IMR-90 (cell line): ENCODE measurements around the gene DMAC1. TPM values are rescaled to one million over a fixed set of nuclear protein-coding genes. Genes with fewer than 3 reads are reported as not detected.

Source experiments
- ATAC-seq: fragments of 200-7000 bp; cut with Tn5 transposase; 2 replicates; pipeline ENCODE4 v1.9.1; 2020; ENCODE audit warnings: low read depth, mild to moderate bottlenecking, moderate library complexity
- BruUV-seq: library from RNA; stranded (reverse); fragments of 400-500 nt; replicated peaks from 2 replicates; lab custom pipeline; 2021; lab: Mats Ljungman, UMichigan
- CTCF ChIA-PET: fragments of 300-600 bp; formaldehyde crosslinking; extraction: SDS; loops from one replicate; lab custom pipeline; 2021; ENCODE audit warnings: antibody characterized with exemption; lab: Yijun Ruan, JAX
- POLR2A ChIA-PET: fragments of 300-600 bp; sonication (Branson Sonifier 250); formaldehyde crosslinking; loops from one replicate; lab custom pipeline; 2022; ENCODE audit warnings: antibody characterized with exemption; ENCODE audit not compliant: unreplicated experiment; lab: Charles Lee
- DNase-seq: peaks from one replicate; pipeline ENCODE4 v3.0.0; 2013
- H2AFZ ChIP-seq: replicated peaks from 2 replicates; pipeline ENCODE3; 2013; ENCODE audit warnings: low read length, mild to moderate bottlenecking; ENCODE audit not compliant: poor library complexity
- H2AK5ac ChIP-seq: 2 replicates; pipeline ENCODE4 v1.6.1; 2013; ENCODE audit warnings: low read depth, low read length, inconsistent platforms
- H2AK9ac ChIP-seq: replicated peaks from 2 replicates; pipeline ENCODE3; 2013; ENCODE audit warnings: mild to moderate bottlenecking, low read depth, low read length, moderate library complexity; ENCODE audit not compliant: poor library complexity
- H2BK120ac ChIP-seq: 2 replicates; pipeline ENCODE4 v1.6.1; 2013; ENCODE audit warnings: low read depth, low read length, inconsistent platforms
- H2BK15ac ChIP-seq: 3 replicates; pipeline ENCODE4 v1.6.1; 2013; ENCODE audit warnings: low read depth, low read length, inconsistent platforms
- H2BK20ac ChIP-seq: 2 replicates; pipeline ENCODE4 v1.6.1; 2013; ENCODE audit warnings: low read depth, mild to moderate bottlenecking, inconsistent platforms, low read length, moderate library complexity
- H2BK5ac ChIP-seq: 2 replicates; pipeline ENCODE4 v1.6.1; 2013; ENCODE audit warnings: mild to moderate bottlenecking, low read depth, low read length, inconsistent platforms; ENCODE audit not compliant: poor library complexity, severe bottlenecking
- H3K14ac ChIP-seq: replicated peaks from 2 replicates; pipeline ENCODE4 v1.6.1; 2013; ENCODE audit warnings: low read depth, low read length, inconsistent platforms
- H3K18ac ChIP-seq: 2 replicates; pipeline ENCODE4 v1.6.1; 2013; ENCODE audit warnings: low read depth, low read length, control low read depth
- H3K23ac ChIP-seq: 2 replicates; pipeline ENCODE4 v1.6.1; 2013; ENCODE audit warnings: low read depth, low read length, inconsistent platforms
- H3K27ac ChIP-seq: 2 replicates; pipeline ENCODE4 v1.5.1; 2013; ENCODE audit warnings: mild to moderate bottlenecking, control low read depth, low read length; ENCODE audit not compliant: insufficient read depth
- H3K27me3 ChIP-seq: 2 replicates; pipeline ENCODE4 v1.6.1; 2013; ENCODE audit warnings: low read length; ENCODE audit not compliant: control insufficient read depth, insufficient read depth
- H3K36me3 ChIP-seq: 2 replicates; pipeline ENCODE4 v1.6.1; 2013; ENCODE audit warnings: low read length, mixed read lengths; ENCODE audit not compliant: control insufficient read depth, insufficient read depth
- H3K4ac ChIP-seq: 2 replicates; pipeline ENCODE4 v1.6.1; 2013; ENCODE audit warnings: low read depth, low read length, inconsistent platforms
- H3K4me1 ChIP-seq: 2 replicates; pipeline ENCODE4 v1.6.1; 2013; ENCODE audit warnings: low read length, mixed read lengths; ENCODE audit not compliant: control insufficient read depth, insufficient read depth
- H3K4me2 ChIP-seq: 2 replicates; pipeline ENCODE4 v1.6.1; 2013; ENCODE audit warnings: low read depth, mild to moderate bottlenecking, control low read depth, low read length, moderate library complexity
- H3K4me3 ChIP-seq: 2 replicates; pipeline ENCODE4 v1.5.1; 2013; ENCODE audit warnings: low read depth, mild to moderate bottlenecking, control low read depth, low read length, moderate library complexity; ENCODE audit not compliant: insufficient read depth
- H3K56ac ChIP-seq: 2 replicates; pipeline ENCODE4 v1.6.1; 2013; ENCODE audit warnings: low read length, inconsistent platforms; ENCODE audit not compliant: insufficient read depth; ENCODE audit errors: extremely low read depth
- H3K79me1 ChIP-seq, 2 experiments: 2 replicates each; pipeline ENCODE4 v1.6.1; 2013; ENCODE audit warnings: low read length in 2 of 2, inconsistent platforms in 1 of 2, low read depth in 1 of 2
- H3K9ac ChIP-seq: 2 replicates; pipeline ENCODE4 v1.6.1; 2013; ENCODE audit warnings: low read depth, low read length, control low read depth
- H3K9me1 ChIP-seq: 2 replicates; pipeline ENCODE4 v1.6.1; 2013; ENCODE audit warnings: low read length, inconsistent platforms; ENCODE audit not compliant: insufficient read depth
- H3K9me3 ChIP-seq: 2 replicates; pipeline ENCODE4 v1.6.1; 2013; ENCODE audit warnings: low read length; ENCODE audit not compliant: control insufficient read depth, insufficient read depth
- H4K20me1 ChIP-seq: 2 replicates; pipeline ENCODE4 v1.6.1; 2013; ENCODE audit warnings: low read length, inconsistent platforms; ENCODE audit not compliant: insufficient read depth
- H4K5ac ChIP-seq: 2 replicates; pipeline ENCODE4 v1.6.1; 2013; ENCODE audit warnings: mild to moderate bottlenecking, low read depth, low read length, control low read depth
- H4K8ac ChIP-seq, 2 experiments: 2 replicates each; pipeline ENCODE4 v1.6.1; 2013; ENCODE audit warnings: low read depth in 2 of 2, low read length in 2 of 2, control low read depth in 1 of 2, inconsistent platforms in 1 of 2
- H4K91ac ChIP-seq: 2 replicates; pipeline ENCODE4 v1.6.1; 2013; ENCODE audit warnings: low read depth, low read length, inconsistent platforms; ENCODE audit not compliant: insufficient read depth
- BHLHE40 ChIP-seq: fragments of 150-350 bp; IDR thresholded peaks from 2 replicates; pipeline ENCODE4 v1.6.1; 2016; ENCODE audit warnings: mild to moderate bottlenecking, low read depth, low read length
- CEBPB ChIP-seq: IDR thresholded peaks from 2 replicates; pipeline ENCODE4 v1.6.1; 2012; ENCODE audit warnings: low read depth, low read length, improper control_type of control experiment
- CHD1 ChIP-seq: IDR thresholded peaks from 2 replicates; pipeline ENCODE4 v1.6.1; 2012; ENCODE audit warnings: low read depth, low read length, improper control_type of control experiment
- ELK1 ChIP-seq: fragments of 150-350 bp; IDR thresholded peaks from 2 replicates; pipeline ENCODE4 v1.6.1; 2016; ENCODE audit warnings: low read depth, mild to moderate bottlenecking, low read length, moderate library complexity, borderline replicate concordance
- FOS ChIP-seq: fragments of 150-350 bp; IDR thresholded peaks from 2 replicates; pipeline ENCODE4 v1.6.1; 2016; ENCODE audit warnings: low read depth, low read length
- MAFK ChIP-seq: IDR thresholded peaks from 2 replicates; pipeline ENCODE4 v1.6.1; 2012; ENCODE audit warnings: low read depth, low read length, improper control_type of control experiment
- MAZ ChIP-seq: IDR thresholded peaks from 2 replicates; pipeline ENCODE4 v1.6.1; 2012; ENCODE audit warnings: low read depth, mild to moderate bottlenecking, low read length, improper control_type of control experiment, moderate library complexity, borderline replicate concordance
- MXI1 ChIP-seq: IDR thresholded peaks from 2 replicates; pipeline ENCODE4 v1.6.1; 2012; ENCODE audit warnings: low read depth, mild to moderate bottlenecking, low read length, moderate library complexity, borderline replicate concordance
- NFE2L2 ChIP-seq: fragments of 150-350 bp; IDR thresholded peaks from 2 replicates; pipeline ENCODE4 v1.6.1; 2016; ENCODE audit warnings: low read depth, mild to moderate bottlenecking, low read length
- POLR2A ChIP-seq: IDR thresholded peaks from 2 replicates; pipeline ENCODE4 v1.6.1; 2012; ENCODE audit warnings: mild to moderate bottlenecking, low read depth, low read length
- RAD21 ChIP-seq: IDR thresholded peaks from 2 replicates; pipeline ENCODE4 v1.6.1; 2012; ENCODE audit warnings: low read length, improper control_type of control experiment
- RCOR1 ChIP-seq: IDR thresholded peaks from 2 replicates; pipeline ENCODE4 v1.6.1; 2012; ENCODE audit warnings: mild to moderate bottlenecking, low read length, improper control_type of control experiment; ENCODE audit not compliant: insufficient replicate concordance
- RFX5 ChIP-seq: IDR thresholded peaks from 2 replicates; pipeline ENCODE4 v1.8.0; 2012; ENCODE audit warnings: low read depth, mild to moderate bottlenecking, low read length, moderate library complexity
- SMC3 ChIP-seq: fragments of 150-350 bp; IDR thresholded peaks from 2 replicates; pipeline ENCODE4 v1.6.1; 2016; ENCODE audit warnings: low read depth, mild to moderate bottlenecking, antibody characterized with exemption, low read length, moderate library complexity
- WGBS, 2 experiments: methylation state at CpG; one replicate each; pipeline versions ENCODE4 v1.1.5 to v1.1.7; 2013; ENCODE audit warnings: missing lambda C conversion rate in 2 of 2; ENCODE audit not compliant: insufficient read length in 1 of 2; ENCODE audit errors: extremely low coverage in 2 of 2; 5-methylcytosine and 5-hydroxymethylcytosine counted together
- dilution Hi-C: fragments of 300-500 bp; cut with HindIII; formaldehyde crosslinking; loops from one replicate; pipeline ENCODE4 v1.14.3; 2018; ENCODE audit warnings: low sequenced_read_pairs; ENCODE audit not compliant: unreplicated experiment
- in situ Hi-C: fragments of 300-500 bp; cut with MboI; formaldehyde crosslinking; loops from 3 replicates; pipeline ENCODE4 v1.14.3; 2019; ENCODE audit warnings: low sequenced_read_pairs, inconsistent platforms, mixed read lengths
- intact Hi-C: fragments of 100-400 bp; cut with micrococcal nuclease; formaldehyde crosslinking; loops from 2 replicates; pipeline ENCODE4 v1.10.0; 2022
- polyA plus RNA-seq, 3 experiments: library from polyadenylated mRNA; depleted of rRNA; stranded (reverse); fragments of >200 nt; gene quantifications; 2 replicates each; pipeline ENCODE4 v1.2.3, GENCODE V29; 2012; ENCODE audit warnings: low replicate concordance in 1 of 3
- total RNA-seq: library from RNA; depleted of rRNA; stranded (reverse); fragments of >200 nt; gene quantifications from 2 replicates; pipeline ENCODE4 v1.2.3, GENCODE V29; 2012
- TF ChIP-seq, protein P1 (sequence below): conservative IDR thresholded peaks from 2 replicates; pipeline ENCODE4 v1.5.1; 2012; ENCODE audit warnings: mild to moderate bottlenecking, low read depth, low read length, improper control_type of control experiment
- TF ChIP-seq, protein P2 (sequence below): fragments of 150-350 bp; IDR thresholded peaks from 2 replicates; pipeline ENCODE4 v1.6.1; 2017; ENCODE audit warnings: mild to moderate bottlenecking, antibody characterized with exemption, low read length, low read depth

Gene DMAC1
- total and polyA plus RNA-seq, 2 of the 4 experiments (the other 2 are of a cell fraction), result 8.1 to 14.5 TPM

DNA sequence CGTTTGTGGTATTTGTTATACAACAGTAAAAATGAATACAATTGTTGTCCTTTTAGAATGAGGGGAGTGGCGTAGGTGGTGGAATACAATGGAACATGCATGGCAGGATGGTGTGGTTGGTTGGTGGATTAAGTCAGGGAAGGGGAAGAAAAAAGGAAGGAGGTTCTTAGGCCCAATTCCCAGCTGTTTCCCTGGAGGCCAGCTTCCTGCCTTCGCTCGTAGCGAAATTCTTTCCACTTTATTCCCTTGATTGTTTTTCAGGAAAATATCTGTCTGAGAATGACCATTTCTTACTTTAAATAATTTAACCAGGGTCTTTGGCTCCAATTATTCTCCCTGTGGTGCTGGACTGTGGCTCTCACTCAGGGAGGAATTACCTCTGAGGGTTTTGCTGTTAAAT lies 24.1 kb upstream of the DMAC1 start:
- H3K56ac ChIP-seq, result no peak overlapping the region
- dilution Hi-C loops (no loop called here), intact Hi-C loops (no loop called here), in situ Hi-C loops (no loop called here)
- no peak overlapping the region for H3K14ac ChIP-seq
- H3K9me1 ChIP-seq, result no peaks in the 10 kb centered on the region
- no peak overlapping the region for H3K4ac ChIP-seq
- no peak overlapping the region for H3K9ac ChIP-seq
- no peak overlapping the region for H3K4me2 ChIP-seq
- H2AK9ac ChIP-seq, result no peak overlapping the region
- H4K5ac ChIP-seq, result no peak overlapping the region
- H4K20me1 ChIP-seq, result no peaks in the 10 kb centered on the region
- H2BK15ac ChIP-seq, result no peak overlapping the region
- no peak for TF ChIP-seq CHD1
- TF ChIP-seq RAD21, result no peak
- TF ChIP-seq MAFK, result no peak
- no peak for TF ChIP-seq BHLHE40
- no peak for TF ChIP-seq RFX5
- no peak for TF ChIP-seq MXI1
- no peak for TF ChIP-seq SMC3
- no peak for TF ChIP-seq NFE2L2
- TF ChIP-seq CEBPB, result no peak
- TF ChIP-seq FOS, result no peak
- no peak for TF ChIP-seq RCOR1
- TF ChIP-seq, protein P1, sequence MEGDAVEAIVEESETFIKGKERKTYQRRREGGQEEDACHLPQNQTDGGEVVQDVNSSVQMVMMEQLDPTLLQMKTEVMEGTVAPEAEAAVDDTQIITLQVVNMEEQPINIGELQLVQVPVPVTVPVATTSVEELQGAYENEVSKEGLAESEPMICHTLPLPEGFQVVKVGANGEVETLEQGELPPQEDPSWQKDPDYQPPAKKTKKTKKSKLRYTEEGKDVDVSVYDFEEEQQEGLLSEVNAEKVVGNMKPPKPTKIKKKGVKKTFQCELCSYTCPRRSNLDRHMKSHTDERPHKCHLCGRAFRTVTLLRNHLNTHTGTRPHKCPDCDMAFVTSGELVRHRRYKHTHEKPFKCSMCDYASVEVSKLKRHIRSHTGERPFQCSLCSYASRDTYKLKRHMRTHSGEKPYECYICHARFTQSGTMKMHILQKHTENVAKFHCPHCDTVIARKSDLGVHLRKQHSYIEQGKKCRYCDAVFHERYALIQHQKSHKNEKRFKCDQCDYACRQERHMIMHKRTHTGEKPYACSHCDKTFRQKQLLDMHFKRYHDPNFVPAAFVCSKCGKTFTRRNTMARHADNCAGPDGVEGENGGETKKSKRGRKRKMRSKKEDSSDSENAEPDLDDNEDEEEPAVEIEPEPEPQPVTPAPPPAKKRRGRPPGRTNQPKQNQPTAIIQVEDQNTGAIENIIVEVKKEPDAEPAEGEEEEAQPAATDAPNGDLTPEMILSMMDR, result no peak
- no peak for TF ChIP-seq ELK1
- no peak for TF ChIP-seq MAZ
- TF ChIP-seq POLR2A, result no peak
- TF ChIP-seq, protein P2, sequence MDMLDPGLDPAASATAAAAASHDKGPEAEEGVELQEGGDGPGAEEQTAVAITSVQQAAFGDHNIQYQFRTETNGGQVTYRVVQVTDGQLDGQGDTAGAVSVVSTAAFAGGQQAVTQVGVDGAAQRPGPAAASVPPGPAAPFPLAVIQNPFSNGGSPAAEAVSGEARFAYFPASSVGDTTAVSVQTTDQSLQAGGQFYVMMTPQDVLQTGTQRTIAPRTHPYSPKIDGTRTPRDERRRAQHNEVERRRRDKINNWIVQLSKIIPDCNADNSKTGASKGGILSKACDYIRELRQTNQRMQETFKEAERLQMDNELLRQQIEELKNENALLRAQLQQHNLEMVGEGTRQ, result no peak
- no peak overlapping the region for H3K27ac ChIP-seq
- BruUV-seq, result no TSS peak
- no CpG with 5 or more reads among the region's 5 CpGs for WGBS, 2 experiments
- ATAC-seq (no peak), DNase-seq (no peak)
- H3K79me1 ChIP-seq, result no peaks in the 10 kb centered on the region
- POLR2A ChIA-PET, result no interaction called here
- CTCF ChIA-PET, result no interaction called here
- no peaks in the 10 kb centered on the region for H3K4me1 ChIP-seq
- H4K8ac ChIP-seq, result no peak overlapping the region
- H4K91ac ChIP-seq, result no peak overlapping the region
- H2AFZ ChIP-seq, result no peak overlapping the region
- no peak overlapping the region for H2BK20ac ChIP-seq
- H3K4me3 ChIP-seq, result no peak overlapping the region
- H3K23ac ChIP-seq, result no peak overlapping the region
- H2AK5ac ChIP-seq, result no peak overlapping the region
- no peak overlapping the region for H2BK120ac ChIP-seq
- H2BK5ac ChIP-seq, result no peak overlapping the region
- no peaks in the 10 kb centered on the region for H3K9me3 ChIP-seq
- no peak overlapping the region for H3K18ac ChIP-seq
- H3K36me3 ChIP-seq, result no peaks in the 10 kb centered on the region
- H3K27me3 ChIP-seq, result no peaks in the 10 kb centered on the region
